ENCODE results near the gene KIAA1549. TPM values are rescaled to one million over a fixed set of nuclear protein-coding genes. Genes with fewer than 3 reads are reported as not detected.

KIAA1549 gene
- polyA plus RNA-seq, 5 donors = 11.5 to 14.7 (median 14.5) TPM

GRCh38 chr7:138907850-138908249 is 73.3 kb downstream of the KIAA1549 start:
- DNase-seq = no peak

- no peak for DNase-seq
Observed at GRCh38 chr7:138907201-138907847, 73.9 kb downstream of the KIAA1549 start.

GRCh38 chr7:138903859-138904435 is 77.2 kb downstream of the KIAA1549 start:
- no peak for DNase-seq

- DNase-seq = no peak
Observed at GRCh38 chr7:138903186-138903820, 77.9 kb downstream of the KIAA1549 start.

GRCh38 chr7:138902161-138902560 is 79.0 kb downstream of the KIAA1549 start:
- no peak for DNase-seq

- peak; percentile 45 to 47 for DNase-seq
Observed at GRCh38 chr7:138900035-138900828, 81.0 kb downstream of the KIAA1549 start.

- DNase-seq = no peak
Observed at GRCh38 chr7:138898802-138899201, 82.4 kb downstream of the KIAA1549 start.

DNA sequence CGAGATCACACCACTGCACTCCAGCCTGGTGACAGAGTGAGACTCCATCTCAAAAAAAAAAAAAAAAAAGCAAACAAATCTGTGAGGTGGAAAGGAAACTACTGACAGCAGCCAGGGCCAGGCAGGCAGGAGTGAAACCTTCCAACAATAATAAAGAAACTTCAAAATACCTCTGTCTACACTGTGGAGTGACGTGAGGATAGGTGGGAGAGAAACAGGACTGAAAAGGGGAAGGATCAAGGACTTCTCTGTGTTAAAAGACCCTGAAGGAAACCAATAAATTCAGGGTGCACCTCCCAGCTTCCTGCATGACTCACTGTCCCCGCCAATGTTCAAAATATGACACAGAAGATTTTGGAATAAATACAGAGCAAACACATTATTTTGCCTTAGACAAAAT is 82.9 kb downstream of the KIAA1549 start:
- DNase-seq = no peak

DNA sequence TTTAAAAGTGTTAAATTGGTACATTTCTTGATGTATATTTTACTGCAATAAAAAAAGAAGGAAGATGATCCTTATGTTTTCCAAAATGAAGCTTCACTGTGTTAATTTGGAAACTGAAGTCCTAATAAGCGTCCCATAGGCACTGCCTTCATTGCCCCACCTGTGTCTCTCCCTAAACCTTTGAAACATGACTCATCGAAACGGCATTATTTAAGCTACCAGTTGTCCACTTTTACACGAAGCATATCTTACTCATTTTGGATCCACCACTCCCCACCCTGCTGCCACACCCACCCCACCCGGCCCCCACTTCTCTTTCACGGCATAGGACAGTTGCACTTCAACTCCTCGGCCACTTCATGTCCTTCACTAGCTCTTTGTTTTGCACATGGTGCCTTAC is 85.5 kb downstream of the KIAA1549 start:
- DNase-seq = no peak

- DNase-seq = no peak
Observed at GRCh38 chr7:138893258-138893657, 87.9 kb downstream of the KIAA1549 start.

DNA sequence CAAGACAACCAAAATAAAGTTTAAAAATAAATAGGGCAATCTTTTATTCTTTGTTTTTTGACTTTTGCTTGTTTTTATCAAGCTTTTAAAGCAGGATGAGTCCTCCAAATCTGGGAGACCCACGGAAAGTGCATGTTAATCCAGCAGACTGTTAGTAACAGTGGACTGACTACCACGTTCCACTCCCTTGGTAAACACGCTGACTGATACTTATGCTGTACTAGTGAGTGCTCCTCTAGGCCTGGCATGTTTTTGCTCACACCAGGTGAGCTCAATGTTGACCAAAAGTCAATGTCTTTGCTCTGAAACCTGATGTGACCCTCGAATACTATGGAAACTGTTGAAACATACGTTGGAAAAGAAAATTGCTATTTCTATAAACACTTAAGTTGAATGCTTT is 88.4 kb downstream of the KIAA1549 start:
- DNase-seq = no peak

- DNase-seq = no peak
Observed at GRCh38 chr7:138892006-138892630, 89.1 kb downstream of the KIAA1549 start.

GRCh38 chr7:138891446-138891810 is 89.8 kb downstream of the KIAA1549 start:
- no peak for DNase-seq

- DNase-seq = peak; percentile 38 to 45
Observed at GRCh38 chr7:138890499-138891445, 90.4 kb downstream of the KIAA1549 start.

DNA sequence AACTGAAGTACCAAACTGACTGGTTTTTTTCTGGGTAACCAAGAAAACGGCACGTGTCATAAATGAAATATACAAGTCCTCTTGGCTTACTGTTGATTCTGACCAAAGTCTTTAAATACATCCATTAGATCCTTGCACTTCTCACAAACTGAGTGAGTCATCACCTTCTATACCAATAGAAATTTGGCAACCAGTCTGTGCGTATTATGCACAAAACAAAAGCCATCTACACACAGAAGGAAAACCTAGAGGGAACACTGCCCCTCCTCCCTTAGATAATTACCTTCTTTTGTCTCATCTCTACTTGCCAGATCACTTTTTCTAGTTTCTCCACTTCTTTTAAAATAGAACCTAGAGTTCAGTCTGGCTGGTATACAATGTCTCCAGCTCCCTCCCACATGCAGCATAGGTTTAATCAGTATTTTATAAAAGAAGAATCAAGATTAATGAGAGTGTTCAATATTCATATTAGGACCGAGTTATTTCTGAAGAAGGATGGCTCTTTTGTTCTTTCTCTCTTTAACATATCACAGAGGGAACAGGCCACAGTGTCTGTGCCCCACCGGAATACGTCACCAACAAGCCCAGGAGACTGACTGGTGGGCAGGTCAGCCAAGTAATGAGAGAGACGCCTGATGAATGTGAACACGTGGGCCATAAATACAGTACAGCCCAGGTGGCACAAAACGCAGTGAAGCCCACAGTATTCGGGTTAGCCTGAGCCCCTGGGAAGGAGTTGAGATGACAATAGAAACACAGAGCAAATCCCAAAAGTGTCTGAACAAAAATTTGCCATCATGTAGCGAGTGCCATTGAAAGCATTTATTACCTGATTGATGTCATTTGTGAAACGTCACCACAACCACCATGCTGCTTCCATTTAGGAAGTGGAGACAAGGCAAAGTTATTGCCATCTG is 91.3 kb downstream of the KIAA1549 start:
- DNase-seq = no peak

GRCh38 chr7:138887872-138888656 is 93.1 kb downstream of the KIAA1549 start:
- DNase-seq = no peak

GRCh38 chr7:138887085-138887710 is 94.0 kb downstream of the KIAA1549 start:
- DNase-seq = no peak

DNA sequence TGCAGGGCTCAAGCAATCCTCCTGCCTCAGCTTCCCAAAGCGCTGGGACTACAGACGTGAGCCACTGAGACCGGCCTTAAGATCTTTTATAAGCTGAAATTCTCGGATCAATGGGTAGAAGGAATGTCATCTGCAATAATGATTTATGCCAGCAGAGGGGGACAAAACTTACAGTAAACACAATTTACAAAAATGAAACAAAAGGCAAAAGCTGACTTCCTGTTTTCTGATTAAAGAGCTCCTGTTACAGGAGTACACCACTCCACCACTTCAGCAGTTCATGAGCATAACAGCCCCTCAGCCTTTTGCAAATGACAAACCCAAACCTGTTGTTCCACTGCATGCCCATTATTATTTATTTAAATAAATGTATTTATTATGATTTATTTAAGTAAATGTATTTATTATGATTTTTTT is 94.7 kb downstream of the KIAA1549 start:
- DNase-seq = peak; percentile 27 to 48
